ENCODE data around the gene DGCR2. TPM values are rescaled to one million over a fixed set of nuclear protein-coding genes. Genes with fewer than 3 reads are reported as not detected.
A peak's percentile ranks its signal among the peaks of the same experiment; 100 is the strongest.
"Not testable (repeated sequence)": the region's sequence is repeated elsewhere in the genome, so short reads cannot be mapped to it uniquely, and the experiment has no call there.

The DGCR2 gene
- total RNA-seq, 1 donor from 2014 or later, result 30.2 TPM

GRCh38 chr22:19032898-19033567 is 89.2 kb downstream of the DGCR2 start:
- DNase-seq (ENCODE audit: low spot score), result not testable (repeated sequence)

- not testable (repeated sequence) for DNase-seq (ENCODE audit: low spot score)
Observed at GRCh38 chr22:19032156-19032785, 89.9 kb downstream of the DGCR2 start.

- not testable (repeated sequence) for DNase-seq (ENCODE audit: low spot score)
Observed at GRCh38 chr22:19030889-19031252, 91.3 kb downstream of the DGCR2 start.

- not testable (repeated sequence) for DNase-seq (ENCODE audit: low spot score)
Observed at GRCh38 chr22:19030226-19030888, 91.9 kb downstream of the DGCR2 start.

- DNase-seq (ENCODE audit: low spot score), result not testable (repeated sequence)
Observed at GRCh38 chr22:19029113-19030103, 92.8 kb downstream of the DGCR2 start.

GRCh38 chr22:19028060-19028455 is 94.2 kb downstream of the DGCR2 start:
- DNase-seq (ENCODE audit: low spot score), result not testable (repeated sequence)

- DNase-seq (ENCODE audit: low spot score), result not testable (repeated sequence)
Observed at GRCh38 chr22:19027371-19028059, 94.7 kb downstream of the DGCR2 start.

GRCh38 chr22:19026080-19026479 is 96.1 kb downstream of the DGCR2 start:
- not testable (repeated sequence) for DNase-seq (ENCODE audit: low spot score)

GRCh38 chr22:19024956-19025489 is 97.2 kb downstream of the DGCR2 start:
- not testable (repeated sequence) for DNase-seq (ENCODE audit: low spot score)

GRCh38 chr22:19023931-19024330 is 98.3 kb downstream of the DGCR2 start:
- not testable (repeated sequence) for DNase-seq (ENCODE audit: low spot score)

GRCh38 chr22:19022755-19023154 is 99.5 kb downstream of the DGCR2 start:
- no peak for DNase-seq (ENCODE audit: low spot score)

GRCh38 chr22:19019679-19020032 is 102.6 kb downstream of the DGCR2 start:
- peak; percentile 69 for DNase-seq (ENCODE audit: low spot score)

GRCh38 chr22:19019029-19019678 is 103.1 kb downstream of the DGCR2 start:
- peak; percentile 65 for DNase-seq (ENCODE audit: low spot score)

- DNase-seq (ENCODE audit: low spot score), result no peak
Observed at GRCh38 chr22:19018256-19018655, 104.0 kb downstream of the DGCR2 start.

- DNase-seq (ENCODE audit: low spot score), result no peak
Observed at GRCh38 chr22:19016081-19016766, 106.0 kb downstream of the DGCR2 start.

GRCh38 chr22:19014886-19015285 is 107.3 kb downstream of the DGCR2 start:
- no peak for DNase-seq (ENCODE audit: low spot score)

GRCh38 chr22:19013881-19014598 is 108.2 kb downstream of the DGCR2 start:
- not testable (repeated sequence) for DNase-seq (ENCODE audit: low spot score)

- not testable (repeated sequence) for DNase-seq (ENCODE audit: low spot score)
Observed at GRCh38 chr22:19013411-19013810, 108.8 kb downstream of the DGCR2 start.

All from mesenteric fat pad (tissue), 1 donor.